Brain microvascular endothelial cell (primary cell): ENCODE measurements around the gene MTUS2.
"Not testable (repeated sequence)": the region's sequence is repeated elsewhere in the genome, so short reads cannot be mapped to it uniquely, and the experiment has no call there.

ENCODE experiments used
- DNase-seq: peaks from one replicate; pipeline ENCODE4 v3.0.0-alpha.2; 2020
- H3K27ac ChIP-seq: fragments of 250-450 bp; sonication (Bioruptor Pico); 2 replicates; pipeline ENCODE4 v1.5.1; 2020; ENCODE audit warnings: mild to moderate bottlenecking, moderate library complexity
- H3K27me3 ChIP-seq: fragments of 250-450 bp; sonication (Bioruptor Pico); replicated peaks from 2 replicates; pipeline ENCODE4 v1.5.1; 2020; ENCODE audit warnings: mild to moderate bottlenecking
- H3K36me3 ChIP-seq: fragments of 250-450 bp; sonication (Bioruptor Pico); replicated peaks from 2 replicates; pipeline ENCODE4 v1.5.1; 2020; ENCODE audit warnings: mild to moderate bottlenecking
- H3K4me3 ChIP-seq: 2 replicates; pipeline ENCODE4 v1.5.1; 2011; ENCODE audit warnings: low read depth, mild to moderate bottlenecking, control low read depth, low read length, moderate library complexity
- CTCF ChIP-seq: IDR thresholded peaks from 2 replicates; pipeline ENCODE4 v1.5.1; 2011; ENCODE audit warnings: low read depth, mild to moderate bottlenecking, moderate library complexity, low read length, control low read depth, inconsistent platforms; ENCODE audit errors: missing control alignments
- in situ Hi-C: cut with HindIII; loops from 2 replicates; pipeline ENCODE4 v1.10.0; 2017; ENCODE audit warnings: low sequenced_read_pairs, low pct_ligation_motif_present

The MTUS2 gene

GRCh38 chr13:28976636-28977035 is 156.5 kb downstream of the MTUS2 start:
- no peak overlapping the region for H3K27ac ChIP-seq
- in situ Hi-C loops, result no loop called here
- DNase-seq, result no peak
- TF ChIP-seq CTCF, result no peak
- no peak overlapping the region for H3K4me3 ChIP-seq
- no peaks in the 10 kb centered on the region for H3K27me3 ChIP-seq
- H3K36me3 ChIP-seq, result no peaks in the 10 kb centered on the region

GRCh38 chr13:28978574-28978973 is 158.4 kb downstream of the MTUS2 start:
- DNase-seq, result no peak
- H3K27me3 ChIP-seq, result no peaks in the 10 kb centered on the region
- H3K36me3 ChIP-seq, result no peaks in the 10 kb centered on the region
- no peak overlapping the region for H3K27ac ChIP-seq
- H3K4me3 ChIP-seq, result no peak overlapping the region
- in situ Hi-C loops, result no loop called here
- TF ChIP-seq CTCF, result no peak

GRCh38 chr13:28981530-28981929 is 161.4 kb downstream of the MTUS2 start:
- DNase-seq, result no peak
- in situ Hi-C loops, result no loop called here

GRCh38 chr13:28983641-28984040 is 163.5 kb downstream of the MTUS2 start:
- in situ Hi-C loops, result no loop called here
- Histone ChIP-seq H3K36me3 (no peaks in the 10 kb centered on the region), H3K27me3 (no peaks in the 10 kb centered on the region), H3K27ac (no peak overlapping the region), H3K4me3 (no peak overlapping the region)
- no peak for TF ChIP-seq CTCF
- DNase-seq, result no peak

More at GRCh38 chr13:28981530-28981929, 161.4 kb downstream of the MTUS2 start:
- H3K4me3 ChIP-seq, result no peak overlapping the region
- H3K27ac ChIP-seq, result no peak overlapping the region
- no peak for TF ChIP-seq CTCF
- no peaks in the 10 kb centered on the region for H3K27me3 ChIP-seq
- no peaks in the 10 kb centered on the region for H3K36me3 ChIP-seq

- Histone ChIP-seq H3K27ac (no peak overlapping the region), H3K27me3 (no peaks in the 10 kb centered on the region), H3K4me3 (no peak overlapping the region), H3K36me3 (no peaks in the 10 kb centered on the region)
- no peak for DNase-seq
- TF ChIP-seq CTCF, result no peak
- in situ Hi-C loops, result no loop called here
Observed at GRCh38 chr13:28984326-28984725, 164.2 kb downstream of the MTUS2 start.

GRCh38 chr13:28984825-28985224 is 164.7 kb downstream of the MTUS2 start:
- in situ Hi-C loops, result no loop called here

GRCh38 chr13:28990378-28990777 is 170.2 kb downstream of the MTUS2 start:
- DNase-seq, H3K36me3 ChIP-seq, H3K4me3 ChIP-seq, in situ Hi-C loops, H3K27ac ChIP-seq, H3K27me3 ChIP-seq: not testable (repeated sequence)

More at GRCh38 chr13:28984825-28985224, 164.7 kb downstream of the MTUS2 start:
- Histone ChIP-seq H3K36me3 (no peaks in the 10 kb centered on the region), H3K4me3 (no peak overlapping the region), H3K27ac (no peak overlapping the region), H3K27me3 (no peaks in the 10 kb centered on the region)
- no peak for TF ChIP-seq CTCF
- DNase-seq, result no peak
